ENCODE measurements around the gene CEP57. TPM values are rescaled to one million over a fixed set of nuclear protein-coding genes. Genes with fewer than 3 reads are reported as not detected.

The CEP57 gene
- 10 to 100 TPM; 21.4 to 52.1 (median 27.1) TPM for total RNA-seq

GRCh38 chr11:95790123-95790932 is at the start of gene CEP57:
TSS of gene CEP57 (plus strand) at chr11:95790498. CDS start at chr11:95790699, 201 bp downstream.
- TF ChIP-seq POLR2A (IDR thresholded peaks at IDR 0.05) (peak; percentile 24 to 29), POLR2AphosphoS5 (IDR thresholded peaks at IDR 0.05) (peak; percentile 3), EP300 (IDR thresholded peaks at IDR 0.05) (no peak)
- H3K4me3 ChIP-seq, result peak within 1 kb of the TSS; percentile 48 to 90

GRCh38 chr11:95750101-95750500 is 40.2 kb upstream of the CEP57 start:
- WGBS, 2 donors (ENCODE audit: low coverage in 1 of 2), result 100% methylated on average over 1 of the region's 1 CpG
- TF ChIP-seq EP300 (IDR thresholded peaks at IDR 0.05), result no peak
- H3K27ac ChIP-seq, result no peak overlapping the region
- H3K4me3 ChIP-seq, result no peak overlapping the region
- H3K36me3 ChIP-seq, result no peaks in the 10 kb centered on the region
- H3K9me3 ChIP-seq, result no peaks in the 10 kb centered on the region
- H3K4me1 ChIP-seq, result no peaks in the 10 kb centered on the region
- ATAC-seq, result no peak
- H3K27me3 ChIP-seq, result no peaks in the 10 kb centered on the region

More at GRCh38 chr11:95790123-95790932, at the start of gene CEP57:
- no peaks in the 10 kb centered on the region for H3K9me3 ChIP-seq
- peak; percentile 88 for ATAC-seq
- WGBS, 2 donors (ENCODE audit: low coverage in 1 of 2), result 0 to 1% methylated on average over 18 to 19 of the region's 55 CpGs
- H3K4me1 ChIP-seq, result peaks cover 0 to 43% (median 8%) of the 10 kb centered on the region in 3 donors
- no peaks in the 10 kb centered on the region for H3K27me3 ChIP-seq
- peak within 1 kb of the TSS; percentile 89 to 100 (median 99) for H3K27ac ChIP-seq
- H3K36me3 ChIP-seq, result peaks cover 0 to 23% of the 10 kb centered on the region in 2 donors

- TF ChIP-seq POLR2AphosphoS5 (IDR thresholded peaks at IDR 0.05), result no peak
- no peak for TF ChIP-seq EP300 (IDR thresholded peaks at IDR 0.05)
- no peak for TF ChIP-seq CTCF (IDR thresholded peaks at IDR 0.05)
- TF ChIP-seq POLR2A (IDR thresholded peaks at IDR 0.05), result no peak
- no peaks in the 10 kb centered on the region for H3K4me1 ChIP-seq
- WGBS, 2 donors (ENCODE audit: low coverage in 1 of 2), result 60 to 88% methylated on average over 1 of the region's 1 CpG
- H3K4me3 ChIP-seq, result no peak overlapping the region
- no peaks in the 10 kb centered on the region for H3K27me3 ChIP-seq
- no peaks in the 10 kb centered on the region for H3K9me3 ChIP-seq
- H3K27ac ChIP-seq, result no peak overlapping the region
- no peaks in the 10 kb centered on the region for H3K36me3 ChIP-seq
- ATAC-seq, result no peak
Measured at GRCh38 chr11:95751515-95751914, 38.8 kb upstream of the CEP57 start.

GRCh38 chr11:95760941-95761340 is 29.4 kb upstream of the CEP57 start:
- ATAC-seq, result no peak
- H3K27ac ChIP-seq, result no peak overlapping the region
- no peaks in the 10 kb centered on the region for H3K27me3 ChIP-seq
- H3K36me3 ChIP-seq, result no peaks in the 10 kb centered on the region
- H3K4me3 ChIP-seq, result no peak overlapping the region
- no peaks in the 10 kb centered on the region for H3K9me3 ChIP-seq
- TF ChIP-seq POLR2A (IDR thresholded peaks at IDR 0.05), result no peak
- no peak for TF ChIP-seq POLR2AphosphoS5 (IDR thresholded peaks at IDR 0.05)
- TF ChIP-seq CTCF (IDR thresholded peaks at IDR 0.05), result no peak
- TF ChIP-seq EP300 (IDR thresholded peaks at IDR 0.05), result no peak
- H3K4me1 ChIP-seq, result no peaks in the 10 kb centered on the region
- 50% methylated on average over 1 of the region's 1 CpG; no CpG with 5 or more reads in 1 of the 2 donors for WGBS, 2 donors (ENCODE audit: low coverage in 1 of 2)

GRCh38 chr11:95762534-95762933 is 27.8 kb upstream of the CEP57 start:
- no peaks in the 10 kb centered on the region for H3K9me3 ChIP-seq
- no peak overlapping the region for H3K4me3 ChIP-seq
- no peak for ATAC-seq
- no peaks in the 10 kb centered on the region for H3K4me1 ChIP-seq
- H3K27ac ChIP-seq, result no peak overlapping the region
- TF ChIP-seq POLR2AphosphoS5 (IDR thresholded peaks at IDR 0.05), result no peak
- no peak for TF ChIP-seq EP300 (IDR thresholded peaks at IDR 0.05)
- no peak for TF ChIP-seq POLR2A (IDR thresholded peaks at IDR 0.05)
- TF ChIP-seq CTCF (IDR thresholded peaks at IDR 0.05), result no peak
- no peaks in the 10 kb centered on the region for H3K27me3 ChIP-seq
- 79 to 85% methylated on average over 3 of the region's 3 CpGs for WGBS, 2 donors (ENCODE audit: low coverage in 1 of 2)
- H3K36me3 ChIP-seq, result no peaks in the 10 kb centered on the region
